Mesenchymal stem cell (in vitro differentiated cells and primary cell): Measurements from ENCODE around the gene SLC38A8.

Experiments used
- DNase-seq: peaks from one replicate; pipeline ENCODE4 v3.0.0-alpha.2; 2013
- H2AFZ ChIP-seq: one replicate; pipeline ENCODE4 v1.6.1; 2013; ENCODE audit warnings: low read depth, mild to moderate bottlenecking, control low read depth, inconsistent platforms, low read length, moderate library complexity
- H2AK5ac ChIP-seq: 2 replicates; pipeline ENCODE4 v1.6.1; 2013; ENCODE audit warnings: low read length, moderate library complexity, mild to moderate bottlenecking, inconsistent platforms; ENCODE audit not compliant: severe bottlenecking
- H2BK120ac ChIP-seq: one replicate; pipeline ENCODE4 v1.6.1; 2013; ENCODE audit warnings: low read depth, mild to moderate bottlenecking, inconsistent platforms, low read length, moderate library complexity
- H2BK12ac ChIP-seq, 2 experiments: one replicate each; pipeline ENCODE4 v1.6.1; 2013; ENCODE audit warnings: inconsistent platforms in 2 of 2, low read length in 2 of 2, mild to moderate bottlenecking in 2 of 2, moderate library complexity in 2 of 2, control low read depth in 1 of 2
- H2BK15ac ChIP-seq: one replicate; pipeline ENCODE4 v1.6.1; 2013; ENCODE audit warnings: mild to moderate bottlenecking, low read depth, inconsistent platforms; ENCODE audit not compliant: poor library complexity, severe bottlenecking
- H2BK5ac ChIP-seq: 2 replicates; pipeline ENCODE4 v1.6.1; 2013; ENCODE audit warnings: low read depth, mild to moderate bottlenecking, low read length, control low read depth, inconsistent platforms; ENCODE audit not compliant: poor library complexity, severe bottlenecking
- H3K14ac ChIP-seq, 2 experiments: one replicate each; pipeline ENCODE4 v1.6.1; 2013; ENCODE audit warnings: inconsistent platforms in 2 of 2, low read length in 2 of 2, control low read depth in 1 of 2, mild to moderate bottlenecking in 1 of 2, moderate library complexity in 1 of 2
- H3K18ac ChIP-seq, 2 experiments: one replicate each; pipeline ENCODE4 v1.6.1; 2013; ENCODE audit warnings: inconsistent platforms in 2 of 2, low read length in 2 of 2, control low read depth in 1 of 2, low read depth in 1 of 2, mild to moderate bottlenecking in 1 of 2
- H3K23ac ChIP-seq, 2 experiments: one replicate each; pipeline ENCODE4 v1.6.1; 2013; ENCODE audit warnings: inconsistent platforms in 2 of 2, low read length in 2 of 2, mild to moderate bottlenecking in 2 of 2, moderate library complexity in 2 of 2, control low read depth in 1 of 2
- H3K27ac ChIP-seq: 2 replicates; pipeline ENCODE4 v1.5.1; 2013; ENCODE audit warnings: mild to moderate bottlenecking, moderate library complexity, low read length, control low read depth, inconsistent platforms; ENCODE audit not compliant: poor library complexity, severe bottlenecking
- H3K27me3 ChIP-seq, 2 experiments: 2 replicates each; pipeline versions ENCODE4 v1.6.1 to v1.7.0; 2013; ENCODE audit warnings: low read length in 2 of 2, mild to moderate bottlenecking in 2 of 2, moderate library complexity in 2 of 2, control low read depth in 1 of 2, inconsistent platforms in 1 of 2; ENCODE audit not compliant: control insufficient read depth in 1 of 2, insufficient read depth in 1 of 2
- H3K36me3 ChIP-seq, 2 experiments: 2 replicates each; pipeline versions ENCODE4 v1.6.1 to v1.7.0; 2013; ENCODE audit warnings: low read length in 2 of 2, control low read depth in 1 of 2, inconsistent platforms in 1 of 2, low read depth in 1 of 2, mild to moderate bottlenecking in 1 of 2; ENCODE audit not compliant: insufficient read depth in 2 of 2, control insufficient read depth in 1 of 2
- H3K4ac ChIP-seq, 2 experiments: one replicate each; pipeline ENCODE4 v1.6.1; 2013; ENCODE audit warnings: inconsistent platforms in 2 of 2, low read length in 2 of 2, mild to moderate bottlenecking in 2 of 2, moderate library complexity in 2 of 2, control low read depth in 1 of 2, low read depth in 1 of 2
- H3K4me1 ChIP-seq: 2 replicates; pipeline ENCODE4 v1.6.1; 2013; ENCODE audit warnings: low read depth, low read length, control low read depth; ENCODE audit not compliant: control insufficient read depth, insufficient read depth
- H3K4me2 ChIP-seq: 2 replicates; pipeline ENCODE4 v1.6.1; 2013; ENCODE audit warnings: low read length, mild to moderate bottlenecking, inconsistent platforms; ENCODE audit not compliant: poor library complexity, severe bottlenecking
- H3K4me3 ChIP-seq, 2 experiments: 2 replicates each; pipeline versions ENCODE4 v1.5.1 to v1.7.0; 2013; ENCODE audit warnings: low read length in 2 of 2, mild to moderate bottlenecking in 2 of 2, control low read depth in 1 of 2, low read depth in 1 of 2; ENCODE audit not compliant: insufficient read depth in 1 of 2
- H3K79me1 ChIP-seq: replicated peaks from 2 replicates; pipeline ENCODE4 v1.6.1; 2013; ENCODE audit warnings: mild to moderate bottlenecking, control low read depth, low read length, inconsistent platforms; ENCODE audit not compliant: poor library complexity, severe bottlenecking
- H3K9ac ChIP-seq: 2 replicates; pipeline ENCODE4 v1.7.0; 2013; ENCODE audit warnings: mild to moderate bottlenecking, low read length, moderate library complexity
- H3K9me3 ChIP-seq: 2 replicates; pipeline ENCODE4 v1.7.0; 2013; ENCODE audit warnings: mild to moderate bottlenecking, low read length; ENCODE audit not compliant: control insufficient read depth
- H4K8ac ChIP-seq: one replicate; pipeline ENCODE4 v1.6.1; 2013; ENCODE audit warnings: inconsistent platforms, mild to moderate bottlenecking, low read length, moderate library complexity
- H4K91ac ChIP-seq: one replicate; pipeline ENCODE4 v1.6.1; 2013; ENCODE audit warnings: mild to moderate bottlenecking, low read length, inconsistent platforms
- WGBS: methylation state at CpG from one replicate; pipeline ENCODE4 v1.1.7; 2013; ENCODE audit warnings: mixed read lengths; 5-methylcytosine and 5-hydroxymethylcytosine counted together

Gene SLC38A8

DNA sequence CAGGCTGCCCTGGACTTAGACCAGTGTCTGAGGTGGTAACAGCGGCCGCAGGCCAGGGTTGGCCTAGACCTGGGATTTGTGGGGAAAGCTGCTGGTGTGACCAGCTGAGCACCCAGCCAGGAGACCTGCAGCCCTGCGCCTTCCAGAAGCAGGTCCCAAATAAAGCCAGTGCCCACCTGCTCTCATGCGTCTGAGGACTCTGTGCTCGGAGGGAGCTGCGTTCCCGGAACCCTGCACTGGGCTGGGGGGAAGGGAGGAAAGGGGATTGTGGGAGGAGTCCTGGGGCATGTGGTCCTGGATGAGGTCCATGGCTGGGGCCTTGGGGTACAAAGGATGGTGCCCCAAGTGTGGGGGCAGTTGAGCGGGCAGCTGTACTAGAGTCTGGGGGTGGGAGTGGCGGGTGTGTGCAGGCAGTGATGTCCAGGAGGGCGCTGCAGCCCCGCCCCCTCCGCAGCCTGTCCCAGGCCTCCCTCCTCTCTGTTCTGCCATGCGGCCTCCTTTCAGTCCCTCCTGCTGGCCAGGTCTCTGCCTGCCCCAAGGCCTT is 76.4 kb downstream of the SLC38A8 start:
- Histone ChIP-seq H4K8ac (no peak overlapping the region), H3K4me3 (no peak overlapping the region), H2AFZ (no peak overlapping the region), H3K23ac (no peak overlapping the region), H3K18ac (no peak overlapping the region), H2AK5ac (no peak overlapping the region), H3K4ac (no peak overlapping the region), H2BK5ac (no peak overlapping the region), H3K79me1 (no peaks in the 10 kb centered on the region), H3K9me3 (no peaks in the 10 kb centered on the region), H3K14ac (no peak overlapping the region), H3K27me3 (peaks cover 6 to 21% of the 10 kb centered on the region in 2 experiments), H3K36me3 (peaks cover 27 to 32% of the 10 kb centered on the region in 2 experiments), H2BK15ac (no peak overlapping the region), H3K4me1 (peaks cover 7% of the 10 kb centered on the region), H3K4me2 (no peak overlapping the region), H2BK120ac (no peak overlapping the region), H3K27ac (no peak overlapping the region), H3K9ac (no peak overlapping the region), H4K91ac (no peak overlapping the region), H2BK12ac (no peak overlapping the region)
- no peak for DNase-seq
- WGBS = 93% methylated on average over 13 of the region's 13 CpGs

DNA sequence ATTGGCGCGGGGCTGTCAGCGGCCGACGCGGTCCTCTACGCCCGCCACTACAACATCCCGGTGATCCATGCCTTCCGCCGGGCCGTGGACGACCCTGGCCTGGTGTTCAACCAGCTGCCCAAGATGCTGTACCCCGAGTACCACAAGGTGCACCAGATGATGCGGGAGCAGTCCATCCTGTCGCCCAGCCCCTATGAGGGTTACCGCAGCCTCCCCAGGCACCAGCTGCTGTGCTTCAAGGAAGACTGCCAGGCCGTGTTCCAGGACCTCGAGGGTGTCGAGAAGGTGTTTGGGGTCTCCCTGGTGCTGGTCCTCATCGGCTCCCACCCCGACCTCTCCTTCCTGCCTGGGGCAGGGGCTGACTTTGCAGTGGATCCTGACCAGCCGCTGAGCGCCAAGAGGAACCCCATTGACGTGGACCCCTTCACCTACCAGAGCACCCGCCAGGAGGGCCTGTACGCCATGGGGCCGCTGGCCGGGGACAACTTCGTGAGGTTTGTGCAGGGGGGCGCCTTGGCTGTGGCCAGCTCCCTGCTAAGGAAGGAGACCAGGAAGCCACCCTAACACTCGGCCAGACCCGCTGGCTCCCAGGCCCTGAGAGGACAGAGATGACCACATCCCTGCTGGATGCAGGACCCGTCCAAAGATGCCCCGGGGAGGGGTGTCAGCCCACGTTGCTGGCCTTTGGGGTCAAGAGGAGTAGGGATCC is 77.0 kb downstream of the SLC38A8 start:
- H3K27ac ChIP-seq = no peak overlapping the region
- 95% methylated on average over 36 of the region's 36 CpGs for WGBS
- no peak overlapping the region for H3K18ac ChIP-seq
- H3K4me2 ChIP-seq = no peak overlapping the region
- H3K4me1 ChIP-seq = peaks cover 7% of the 10 kb centered on the region
- DNase-seq = no peak
- H2BK120ac ChIP-seq = no peak overlapping the region
- H3K27me3 ChIP-seq = peaks cover 6 to 21% of the 10 kb centered on the region in 2 experiments
- H2BK12ac ChIP-seq = no peak overlapping the region
- H4K8ac ChIP-seq = no peak overlapping the region
- no peak overlapping the region for H2AK5ac ChIP-seq
- H2AFZ ChIP-seq = no peak overlapping the region
- H3K4ac ChIP-seq = no peak overlapping the region
- H3K79me1 ChIP-seq = no peaks in the 10 kb centered on the region
- H3K36me3 ChIP-seq = peaks cover 30 to 38% of the 10 kb centered on the region in 2 experiments
- no peak overlapping the region for H2BK5ac ChIP-seq
- no peak overlapping the region for H4K91ac ChIP-seq
- no peak overlapping the region for H3K14ac ChIP-seq
- H3K4me3 ChIP-seq = no peak overlapping the region
- H3K23ac ChIP-seq = no peak overlapping the region
- H3K9ac ChIP-seq = no peak overlapping the region
- H2BK15ac ChIP-seq = no peak overlapping the region
- H3K9me3 ChIP-seq = no peaks in the 10 kb centered on the region

DNA sequence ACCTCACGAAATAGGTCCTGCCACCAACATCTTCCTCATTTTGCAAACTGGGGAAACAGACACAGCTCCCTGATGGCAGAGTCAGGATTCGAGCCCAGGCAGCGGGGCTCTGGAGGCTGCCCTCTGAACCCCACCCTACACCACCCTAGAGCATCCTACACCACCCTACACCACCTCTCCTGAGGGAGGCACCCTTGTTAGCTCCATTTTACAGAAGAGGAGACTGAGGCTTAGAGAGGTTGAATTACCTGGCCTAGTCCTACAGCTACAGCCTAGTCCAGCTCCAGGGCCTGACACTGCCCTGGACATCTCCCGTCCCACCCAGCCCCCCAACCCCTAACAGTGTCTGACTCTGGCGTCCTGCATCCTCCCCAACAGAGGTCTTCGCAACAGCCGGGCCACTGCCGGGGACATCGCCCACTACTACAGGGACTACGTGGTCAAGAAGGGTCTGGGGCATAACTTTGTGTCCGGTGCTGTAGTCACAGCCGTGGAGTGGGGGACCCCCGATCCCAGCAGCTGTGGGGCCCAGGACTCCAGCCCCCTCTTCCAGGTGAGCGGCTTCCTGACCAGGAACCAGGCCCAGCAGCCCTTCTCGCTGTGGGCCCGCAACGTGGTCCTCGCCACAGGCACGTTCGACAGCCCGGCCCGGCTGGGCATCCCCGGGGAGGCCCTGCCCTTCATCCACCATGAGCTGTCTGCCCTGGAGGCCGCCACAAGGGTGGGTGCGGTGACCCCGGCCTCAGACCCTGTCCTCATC is 77.7 kb downstream of the SLC38A8 start:
- 97% methylated on average over 26 of the region's 26 CpGs for WGBS
- Histone ChIP-seq H3K4me3 (no peak overlapping the region), H3K9me3 (no peaks in the 10 kb centered on the region), H4K8ac (no peak overlapping the region), H2BK5ac (no peak overlapping the region), H3K4me2 (no peak overlapping the region), H3K4me1 (peaks cover 7% of the 10 kb centered on the region), H3K4ac (no peak overlapping the region), H3K18ac (no peak overlapping the region), H2AK5ac (no peak overlapping the region), H3K79me1 (no peaks in the 10 kb centered on the region), H4K91ac (no peak overlapping the region), H2BK12ac (no peak overlapping the region), H3K27ac (no peak overlapping the region), H2BK15ac (no peak overlapping the region), H3K14ac (no peak overlapping the region), H3K27me3 (peaks cover 6 to 15% of the 10 kb centered on the region in 2 experiments), H3K36me3 (peaks cover 37 to 46% of the 10 kb centered on the region in 2 experiments), H3K23ac (no peak overlapping the region), H2BK120ac (no peak overlapping the region), H2AFZ (no peak overlapping the region), H3K9ac (no peak overlapping the region)
- DNase-seq = no peak
